ENCODE data around the gene MYOM1.
"Not testable (repeated sequence)": the region's sequence is repeated elsewhere in the genome, so short reads cannot be mapped to it uniquely, and the experiment has no call there.

MYOM1 gene

DNA sequence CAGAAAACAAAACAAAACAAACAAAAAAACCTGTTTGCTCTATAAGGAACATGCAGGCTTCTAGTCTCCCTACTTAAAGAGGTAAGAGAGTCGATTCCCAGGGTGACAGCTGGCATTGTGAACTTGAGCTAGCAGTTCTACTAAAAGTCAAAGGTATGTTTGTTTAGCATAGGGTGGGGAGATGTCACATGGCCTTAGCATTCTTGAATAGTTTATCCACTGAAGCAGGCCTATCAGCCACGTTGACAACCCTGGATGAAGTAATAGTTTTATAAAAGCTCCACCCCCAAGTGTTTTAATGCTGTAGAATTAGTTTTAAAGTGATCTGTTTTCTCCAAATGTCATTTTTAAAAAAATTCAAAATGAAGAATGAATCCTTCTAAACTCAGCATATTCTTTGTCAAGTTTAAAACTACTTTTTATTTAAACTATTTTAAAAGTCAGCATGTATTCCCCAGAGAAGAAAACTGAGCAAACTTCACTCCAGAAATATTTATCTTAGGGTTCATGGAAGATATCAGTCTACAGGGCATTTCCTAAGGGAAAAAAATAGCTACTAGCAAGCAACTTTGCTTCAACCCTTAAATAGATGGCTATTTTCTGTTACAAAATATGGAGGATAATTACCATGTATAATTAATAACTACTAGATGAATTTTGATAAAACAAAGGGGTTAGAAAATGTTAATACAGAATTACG, 1.7 kb downstream of the MYOM1 start:
- DNase-seq, result no peak

DNA sequence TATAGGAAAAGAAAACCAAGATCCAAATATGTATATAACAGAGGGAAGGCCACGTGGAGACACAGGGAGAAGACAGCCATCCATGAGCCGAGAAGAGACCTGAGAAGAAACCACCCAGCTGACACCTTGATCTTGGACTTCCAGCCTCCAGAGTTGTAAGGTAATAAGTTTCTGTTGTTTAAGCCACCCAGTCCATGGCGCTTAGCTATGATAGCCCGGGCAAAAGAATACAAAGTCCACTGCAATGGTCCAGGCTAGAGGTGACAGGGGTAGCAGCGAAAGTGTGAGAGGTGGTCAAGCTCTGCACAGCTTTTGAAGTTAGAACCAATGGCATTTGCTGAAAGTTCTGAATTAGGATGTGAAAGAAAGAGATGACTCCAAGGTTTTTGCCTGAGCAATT, 2.8 kb downstream of the MYOM1 start:
- no peak for DNase-seq

DNA sequence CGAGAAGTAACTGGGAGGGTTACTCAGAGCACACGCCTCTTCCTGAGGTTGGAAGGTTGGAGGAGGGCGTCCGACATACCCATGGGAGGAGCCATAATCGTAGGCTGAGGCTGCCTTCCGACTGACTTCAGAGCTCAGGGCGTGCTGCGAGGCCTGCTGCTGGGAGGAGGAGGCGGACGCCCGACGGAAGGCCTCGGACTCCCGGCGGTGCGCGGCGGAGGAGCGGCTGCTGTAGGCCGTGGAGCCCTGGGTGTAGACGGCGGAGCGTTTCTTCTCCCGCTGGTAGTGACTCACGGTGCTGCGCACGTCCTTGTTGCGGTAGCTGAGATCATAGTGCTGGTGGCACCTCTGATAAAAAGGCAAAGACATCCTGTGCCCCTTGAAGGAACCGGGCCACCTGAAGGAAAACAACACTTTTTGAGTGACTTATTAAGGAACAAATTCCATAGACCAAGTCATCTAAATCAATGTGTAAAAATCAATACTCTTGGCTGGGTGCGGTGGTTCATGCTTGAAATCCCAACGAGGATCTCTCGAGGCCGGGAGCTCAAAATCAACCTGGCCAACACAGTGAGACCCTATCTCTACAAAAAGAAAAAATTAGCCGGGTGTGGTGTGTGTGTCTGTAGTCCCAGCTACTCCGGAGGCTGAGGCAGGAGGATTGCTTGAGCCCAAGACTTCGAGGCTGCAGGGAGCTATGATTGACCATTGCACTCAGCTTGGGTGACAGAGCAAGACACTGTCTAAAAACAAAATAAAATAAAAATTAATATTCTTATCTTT, 4.7 kb downstream of the MYOM1 start:
- DNase-seq, result no peak

DNA sequence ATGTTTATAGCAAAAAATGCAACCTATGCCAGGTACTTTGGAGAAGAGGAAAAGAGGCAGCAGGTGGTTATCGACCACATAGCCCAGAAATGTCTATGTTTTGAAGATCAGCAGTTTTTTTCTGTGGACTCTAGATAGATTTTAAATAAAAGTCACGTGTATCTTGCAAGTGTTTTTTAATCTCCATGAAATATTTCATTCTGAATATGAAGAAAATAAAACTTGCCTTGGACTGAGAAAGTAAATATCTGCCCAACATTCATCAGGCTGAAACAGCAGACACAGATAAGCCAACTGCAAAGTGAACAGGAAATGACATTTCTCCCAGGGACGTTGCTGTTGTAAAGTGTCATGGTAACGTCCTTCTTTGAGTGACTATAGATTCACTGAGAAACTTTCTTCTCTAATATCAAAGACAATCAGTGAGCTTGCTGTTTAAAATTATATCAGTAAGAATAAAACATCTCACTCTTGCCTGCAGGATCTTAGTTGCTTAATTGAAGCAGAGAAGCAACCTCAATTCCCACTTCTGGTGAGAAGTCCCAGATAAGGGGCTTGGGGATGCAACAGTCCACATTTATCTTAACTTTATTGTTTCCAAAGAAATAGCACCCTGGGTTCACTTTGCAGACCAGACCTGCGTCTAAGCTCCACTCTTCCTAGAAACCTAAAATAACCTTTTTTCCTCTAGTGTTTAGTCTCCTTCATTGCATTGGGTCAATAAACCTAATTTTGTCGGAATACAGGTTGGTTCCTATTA, 6.3 kb downstream of the MYOM1 start:
- no peak for DNase-seq

DNA sequence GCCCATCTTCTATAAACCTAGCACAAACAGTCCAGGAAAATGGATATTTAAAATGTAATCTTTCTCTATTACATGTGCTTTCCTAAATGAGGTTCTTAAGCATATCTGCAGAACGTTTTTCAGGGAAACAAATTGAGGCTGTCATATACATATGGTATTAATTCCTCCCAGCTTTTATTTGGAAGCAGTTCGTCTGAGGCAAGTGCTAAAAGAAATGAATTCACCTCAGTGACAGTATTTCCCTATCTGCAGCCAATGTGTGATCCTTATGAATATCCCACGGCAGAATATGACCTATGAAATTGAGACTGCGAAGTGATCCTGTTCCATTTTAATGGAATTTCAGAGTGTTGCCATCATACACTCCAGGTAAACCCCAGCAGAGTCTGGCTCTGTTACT, 7.1 kb downstream of the MYOM1 start:
- DNase-seq, result no peak

DNA sequence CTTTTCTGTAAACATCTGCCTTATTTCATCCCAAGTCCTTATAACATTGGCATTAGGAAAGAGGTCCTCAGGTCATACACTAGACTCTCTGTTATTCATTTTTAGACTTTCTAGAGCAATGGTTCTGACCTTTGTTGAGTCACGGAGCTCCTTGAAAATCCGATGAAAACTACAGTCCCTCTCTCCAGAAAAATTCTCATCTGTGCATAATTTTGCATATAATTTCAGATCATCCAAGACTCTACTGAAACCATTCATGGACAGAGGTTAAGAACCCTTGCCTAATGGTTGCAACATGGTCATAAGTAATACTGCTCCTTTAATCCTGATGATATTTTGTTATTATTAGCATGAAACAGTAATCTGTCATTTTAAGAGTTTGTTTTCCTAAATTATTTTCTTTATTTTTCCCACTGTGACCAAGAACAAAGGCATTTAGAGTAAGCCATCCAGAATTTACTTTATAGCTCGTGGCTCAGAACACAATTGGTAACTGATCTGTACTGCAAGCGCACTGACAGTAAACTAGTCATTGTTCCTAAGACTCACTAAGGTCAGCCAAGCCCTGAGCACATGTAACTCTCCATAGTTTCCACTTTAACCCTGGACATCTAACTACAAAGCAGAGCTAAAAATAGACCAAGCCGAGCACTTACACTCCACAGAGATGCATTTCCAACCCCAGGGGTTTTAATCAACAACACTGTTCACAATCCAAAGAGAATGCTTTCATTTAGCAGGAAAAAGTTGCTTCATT, 8.4 kb downstream of the MYOM1 start:
- no peak for DNase-seq

DNA sequence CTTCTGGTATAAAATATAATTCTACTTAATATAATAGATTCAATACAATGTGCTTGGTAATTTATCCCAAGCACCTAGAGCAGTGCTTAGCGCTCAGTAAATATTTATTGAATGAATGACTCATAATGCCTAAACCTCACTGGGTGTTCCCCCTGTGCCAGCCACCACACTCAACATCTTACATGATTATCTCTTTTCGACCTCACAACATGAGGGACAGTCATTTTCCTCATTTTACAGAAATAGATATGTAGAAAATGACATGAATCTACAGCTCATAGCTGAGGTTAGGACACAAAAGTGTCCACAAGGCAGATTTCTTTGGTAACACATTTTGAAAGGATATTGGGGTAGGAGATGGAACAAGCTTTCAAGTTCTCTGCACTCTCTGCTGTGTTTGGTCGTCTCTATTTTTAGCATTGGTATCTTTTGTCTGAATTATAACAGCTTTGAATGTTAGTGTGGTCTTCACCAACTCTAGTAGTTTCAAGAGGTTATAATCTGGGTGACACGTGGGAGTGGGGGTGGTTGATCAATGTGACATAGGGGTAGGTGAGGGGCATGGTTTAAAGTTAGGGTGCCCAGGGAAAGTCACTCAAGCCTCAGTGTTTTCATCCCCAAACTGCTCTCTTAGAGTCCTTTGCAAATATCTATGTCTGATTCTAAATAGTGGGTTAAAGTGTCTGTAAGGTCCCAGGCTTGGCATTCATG, 9.8 kb downstream of the MYOM1 start:
- DNase-seq, result no peak

DNA sequence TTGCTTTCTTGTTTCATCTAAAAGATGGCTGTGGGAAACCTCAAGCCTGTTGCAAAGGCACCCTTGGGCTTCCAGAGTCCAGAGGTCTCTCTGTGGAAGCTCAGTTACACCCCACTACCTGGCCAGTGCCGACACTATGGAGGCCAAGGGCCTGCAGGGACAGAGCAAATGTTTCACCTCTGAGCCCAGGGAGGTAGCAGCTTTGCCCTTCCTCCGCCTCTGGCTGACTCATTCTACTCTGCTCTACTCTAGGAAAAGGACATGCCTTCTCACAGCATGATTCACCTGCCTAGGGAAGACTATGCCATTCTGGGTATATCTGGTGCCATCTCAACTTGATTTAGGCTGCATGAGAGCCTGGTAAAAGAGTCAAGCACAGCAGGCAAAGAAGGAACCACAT, 12.2 kb downstream of the MYOM1 start:
- DNase-seq, result no peak

DNA sequence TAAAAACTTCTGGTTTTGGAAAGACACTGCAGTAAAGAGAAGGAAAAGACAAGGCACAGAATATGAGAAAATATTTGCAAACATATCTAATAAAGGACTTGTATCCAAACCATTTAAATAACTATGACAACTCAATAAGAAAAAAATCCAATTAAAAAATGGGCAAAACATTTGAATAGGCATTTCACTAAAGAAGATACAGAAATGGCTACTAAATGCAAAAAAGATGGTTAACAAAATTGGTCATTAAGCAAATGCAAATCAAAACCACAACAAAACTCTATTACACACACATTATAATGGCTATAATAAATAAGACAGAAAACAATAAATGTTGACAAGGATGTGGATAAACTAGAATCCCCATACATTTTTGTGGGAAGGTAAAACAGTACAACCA, 14.5 kb downstream of the MYOM1 start:
- no peak for DNase-seq

DNA sequence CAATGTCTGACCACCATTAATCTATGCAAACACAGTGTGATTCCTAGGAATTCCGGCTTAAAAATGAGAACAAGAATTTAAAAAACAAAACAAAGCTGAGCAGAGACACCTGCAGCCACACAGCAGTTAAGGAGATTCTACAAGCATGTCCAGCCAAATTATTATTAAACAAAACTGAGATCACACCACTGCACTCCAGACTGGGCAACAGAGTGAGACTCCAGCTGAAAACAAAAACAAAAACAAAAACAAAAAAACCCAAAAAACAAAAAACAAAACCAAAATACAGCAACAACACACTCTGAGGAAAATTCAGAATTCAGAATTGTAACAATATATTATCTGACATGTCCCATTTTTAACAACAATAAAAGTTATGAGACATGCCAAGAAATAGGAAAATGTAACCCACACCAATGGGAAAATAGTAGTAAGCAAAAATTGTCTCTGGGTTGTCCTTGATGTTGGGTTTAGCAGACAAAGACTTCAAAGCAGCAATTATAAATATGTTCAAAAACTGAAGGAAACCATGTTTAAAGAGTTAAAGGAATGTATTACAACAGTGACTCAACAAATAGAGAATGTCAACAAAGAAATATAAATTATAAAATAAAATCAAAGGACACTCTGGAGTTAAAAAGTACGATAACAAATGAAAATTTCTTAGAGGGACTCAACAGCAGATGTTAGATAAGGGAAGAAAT, 19.7 kb downstream of the MYOM1 start:
- no peak for DNase-seq

DNA sequence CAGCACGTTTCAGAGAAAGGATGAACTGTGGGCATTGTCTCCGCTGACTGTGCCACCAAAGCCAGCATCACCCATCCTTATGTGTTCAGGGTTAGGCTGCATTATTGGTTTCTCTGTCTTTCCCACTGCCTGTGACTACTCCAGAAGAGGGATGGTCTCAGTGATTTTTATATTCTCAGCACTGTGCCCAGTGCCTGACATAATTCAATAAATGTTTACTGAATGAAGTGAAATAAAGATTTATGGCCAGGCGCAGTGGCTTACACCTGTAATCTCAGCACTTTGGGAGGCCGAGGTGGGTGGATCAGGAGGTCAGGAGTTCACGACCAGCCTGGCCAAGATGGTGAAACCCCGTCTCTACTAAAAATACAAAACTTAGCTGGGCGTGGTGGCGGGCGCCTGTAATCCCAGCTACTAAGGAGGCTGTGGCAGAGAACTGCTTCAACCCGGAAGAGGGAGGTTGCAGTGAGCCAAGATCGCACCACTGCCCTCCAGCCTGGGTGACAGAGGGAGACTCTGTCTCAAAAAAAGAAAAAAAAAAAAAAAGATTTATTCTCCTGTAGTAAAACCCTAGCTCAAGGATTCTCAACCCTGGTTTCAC, 21.4 kb downstream of the MYOM1 start:
- not testable (repeated sequence) for DNase-seq

DNA sequence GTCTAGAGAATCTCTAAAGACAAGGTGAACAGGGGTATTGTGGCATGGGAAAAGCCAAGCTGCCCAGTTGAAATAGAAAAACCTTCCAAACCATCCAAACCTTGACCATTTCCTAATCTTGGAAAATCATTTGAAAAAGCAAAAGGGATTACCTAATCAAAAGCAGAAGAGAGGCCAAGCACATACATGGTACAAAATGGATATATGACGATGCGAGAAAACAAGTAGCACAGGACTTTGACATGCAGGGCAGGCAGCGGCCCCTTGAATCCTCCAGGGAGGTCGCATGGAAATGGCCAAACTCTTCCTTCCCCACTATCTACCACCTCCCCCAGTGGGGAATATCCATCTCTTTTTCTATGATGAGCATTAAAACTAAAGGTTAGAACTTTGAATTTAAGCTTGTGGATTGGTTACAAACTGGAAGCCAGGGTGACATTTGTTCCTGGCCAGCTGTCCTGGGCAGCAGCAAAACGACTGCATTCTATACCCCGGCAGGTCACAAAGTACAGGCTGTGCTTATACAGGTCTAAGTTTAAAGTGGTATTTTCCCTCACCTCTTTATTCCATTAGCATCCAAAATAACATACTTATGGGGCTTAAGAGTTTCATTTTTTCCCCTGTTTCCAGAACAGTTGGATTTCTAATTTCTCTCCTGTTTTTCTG, 24.7 kb downstream of the MYOM1 start:
- DNase-seq, result no peak

DNA sequence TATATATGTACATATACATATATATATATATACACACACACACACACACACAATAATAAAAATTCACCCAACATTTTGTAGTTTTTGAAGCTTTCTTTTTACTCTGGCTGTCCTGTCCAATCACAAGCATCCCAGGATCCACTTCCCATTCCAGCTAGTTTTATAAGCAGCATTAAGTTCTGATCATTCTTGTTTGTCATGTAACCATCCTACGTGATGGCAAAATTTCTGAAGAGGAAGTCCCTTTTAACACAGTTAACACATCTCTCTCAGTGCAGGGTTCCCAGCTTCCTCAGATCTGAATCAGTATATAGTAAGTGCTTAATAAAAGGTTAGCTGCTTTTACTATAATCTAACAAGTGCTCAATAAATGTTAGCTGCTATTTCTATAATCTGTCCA, 26.4 kb downstream of the MYOM1 start:
- DNase-seq, result no peak

DNA sequence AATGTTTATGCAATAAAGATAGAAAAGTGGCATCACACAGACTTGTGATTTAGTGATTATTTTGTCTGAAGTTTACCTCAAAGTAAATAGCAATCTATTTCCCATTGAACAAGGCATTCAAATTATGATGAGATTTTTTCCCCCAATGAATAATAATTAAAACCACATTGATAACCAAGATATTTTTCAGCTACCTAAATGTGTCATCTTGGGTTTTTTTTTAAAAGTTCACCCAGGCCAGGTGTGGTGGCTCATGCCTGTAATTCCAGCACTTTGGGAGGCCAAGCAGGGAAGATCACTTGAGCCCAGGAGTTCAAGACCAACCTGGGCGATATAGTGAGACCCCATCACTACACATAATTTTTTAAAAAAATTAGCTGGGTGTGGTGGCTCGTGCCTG, 27.0 kb downstream of the MYOM1 start:
- no peak for DNase-seq

DNA sequence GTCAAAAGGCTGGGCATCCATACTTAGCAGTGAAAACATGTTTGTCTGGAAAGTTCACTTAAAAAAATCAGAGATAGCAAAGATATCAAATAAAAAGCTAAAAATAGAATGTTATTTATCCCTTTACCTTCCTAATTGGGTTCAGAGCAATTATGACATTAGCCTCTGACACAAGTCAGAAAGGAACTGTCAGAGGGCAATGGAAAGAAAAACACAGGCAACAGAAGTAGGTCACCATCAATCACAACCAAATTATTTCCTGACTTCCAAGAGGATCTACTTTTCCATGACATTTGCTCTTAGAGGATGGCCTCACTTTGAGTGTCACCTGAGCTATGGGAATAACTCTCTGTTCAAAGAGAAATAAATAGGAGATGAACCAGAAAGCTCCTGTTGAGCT, 27.5 kb downstream of the MYOM1 start:
- no peak for DNase-seq

DNA sequence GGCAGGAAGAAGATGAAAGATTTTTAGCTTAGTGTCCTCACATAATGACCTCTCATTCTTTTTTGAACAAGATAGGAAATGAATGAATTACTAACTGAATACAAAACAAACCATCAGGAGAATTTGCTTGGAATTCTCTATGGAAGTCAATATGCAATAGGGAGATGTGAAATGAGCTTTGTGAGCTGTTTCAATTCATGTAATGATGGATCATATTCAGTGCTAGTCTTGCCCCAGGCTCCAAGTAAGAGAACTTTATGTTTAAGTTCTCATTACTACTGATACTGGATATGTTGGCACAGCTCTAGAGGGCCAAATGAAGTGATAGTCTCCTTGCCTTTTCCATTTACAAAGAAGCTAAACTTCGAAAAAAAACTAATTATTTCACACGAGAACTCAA, 29.2 kb downstream of the MYOM1 start:
- DNase-seq, result no peak

DNA sequence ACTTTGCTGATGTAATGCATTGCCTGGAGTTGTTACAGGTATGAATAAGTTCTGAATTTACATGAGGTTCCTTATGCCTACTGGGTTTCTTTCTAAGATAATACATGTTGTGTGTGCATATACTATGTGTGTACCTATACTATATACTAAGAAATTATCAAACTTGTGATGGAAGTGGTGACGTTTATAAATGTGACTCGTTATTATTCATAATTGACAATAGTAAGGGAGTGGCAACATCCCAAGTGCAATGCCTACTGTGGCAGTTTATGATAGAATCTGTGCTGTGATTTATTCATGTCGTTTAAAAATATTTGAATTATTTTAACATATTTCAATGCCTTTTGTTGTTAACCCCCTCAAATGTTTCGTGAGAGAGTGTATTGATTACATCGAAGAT, 29.9 kb downstream of the MYOM1 start:
- DNase-seq, result no peak

DNA sequence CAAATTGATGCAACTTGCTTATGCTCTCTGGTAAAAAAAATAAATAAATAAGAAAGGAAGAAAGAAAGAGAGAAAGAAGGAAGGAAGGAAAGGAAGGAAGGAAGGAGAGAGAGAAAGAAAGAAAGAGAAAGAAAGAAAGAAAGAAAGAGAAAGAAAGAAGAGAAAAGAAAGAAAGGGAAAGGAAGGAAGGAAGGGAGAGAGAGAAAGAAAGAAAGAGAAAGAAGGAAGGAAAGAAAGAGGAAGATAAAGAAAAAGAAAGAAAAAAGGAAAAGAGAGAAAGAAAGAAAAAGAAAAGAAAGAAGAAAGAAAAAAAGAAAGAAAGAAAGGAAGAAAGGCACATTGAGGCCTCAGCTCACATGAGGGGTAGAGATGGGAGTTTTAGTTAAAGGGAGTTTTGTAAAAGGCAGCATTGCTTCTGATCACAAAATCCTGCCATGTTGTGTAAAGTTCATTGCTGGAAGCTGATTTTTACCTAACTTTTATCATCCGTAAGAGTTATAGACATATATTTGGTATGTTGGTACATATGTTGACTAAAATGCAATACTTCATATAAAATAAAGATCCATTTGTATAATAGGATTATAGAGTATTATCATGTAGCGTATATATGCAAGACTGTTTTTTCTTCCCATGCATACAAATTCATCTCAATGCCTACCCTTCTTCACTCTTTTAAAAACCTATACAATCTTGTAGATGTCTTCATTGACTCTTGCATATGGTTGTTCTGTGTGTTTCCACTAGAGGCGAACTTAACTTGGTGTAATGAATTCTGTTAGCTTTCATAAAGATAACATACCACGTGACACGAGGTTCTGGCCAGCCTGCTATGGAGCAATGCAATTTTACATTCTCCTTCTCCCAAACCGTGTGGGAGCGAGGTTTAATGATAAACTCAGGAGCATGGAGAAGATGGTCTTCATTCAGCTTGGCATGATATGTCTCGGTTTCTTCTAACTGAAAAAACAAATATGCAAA, 32.8 kb downstream of the MYOM1 start:
- no peak for DNase-seq

DNA sequence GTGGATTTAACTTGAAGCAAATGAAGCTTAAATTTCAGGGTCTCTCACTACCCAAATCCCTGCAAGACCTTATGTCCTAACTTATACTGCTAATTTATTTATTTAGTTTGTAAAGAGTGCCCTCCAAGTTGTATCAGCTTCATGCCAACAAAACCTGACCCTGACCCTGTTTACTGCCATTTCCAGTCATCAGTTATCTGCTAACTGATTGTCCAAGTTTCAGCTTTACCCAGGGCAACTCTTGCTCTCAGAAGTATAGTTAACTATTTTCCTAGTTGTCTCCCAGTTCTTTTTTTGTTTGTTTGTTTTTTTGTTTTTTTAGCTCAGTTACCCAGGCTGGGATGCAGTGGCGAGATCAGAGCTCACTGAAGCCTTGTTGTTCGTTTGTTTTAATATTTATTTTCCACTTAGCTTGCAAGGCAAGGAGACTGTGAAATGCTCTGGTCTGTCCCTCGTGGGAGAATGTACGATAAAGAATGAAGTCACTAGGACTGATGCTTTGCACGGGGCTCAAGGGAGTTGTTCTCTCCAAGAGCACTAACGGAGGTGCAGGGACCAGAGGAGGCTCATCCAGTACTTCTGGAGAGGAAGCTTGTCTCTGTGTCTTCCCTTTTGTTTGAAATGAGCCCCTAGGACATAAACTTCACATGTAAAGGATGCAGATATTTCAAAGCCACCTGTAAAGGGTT, 35.3 kb downstream of the MYOM1 start:
- no peak for DNase-seq

Measured in NCI-H748 treated with DMSO at 0.1 percent for 48 hours (cell line).